HG02884 (cell line): Measurements from ENCODE around the gene ENDOV.

Source experiments
- ATAC-seq: cut with Tn5 transposase; IDR thresholded peaks from one replicate; pipeline ENCODE4 v1.9.1; 2021; ENCODE audit warnings: mild to moderate bottlenecking, moderate library complexity; ENCODE audit not compliant: unreplicated experiment

The ENDOV gene

DNA sequence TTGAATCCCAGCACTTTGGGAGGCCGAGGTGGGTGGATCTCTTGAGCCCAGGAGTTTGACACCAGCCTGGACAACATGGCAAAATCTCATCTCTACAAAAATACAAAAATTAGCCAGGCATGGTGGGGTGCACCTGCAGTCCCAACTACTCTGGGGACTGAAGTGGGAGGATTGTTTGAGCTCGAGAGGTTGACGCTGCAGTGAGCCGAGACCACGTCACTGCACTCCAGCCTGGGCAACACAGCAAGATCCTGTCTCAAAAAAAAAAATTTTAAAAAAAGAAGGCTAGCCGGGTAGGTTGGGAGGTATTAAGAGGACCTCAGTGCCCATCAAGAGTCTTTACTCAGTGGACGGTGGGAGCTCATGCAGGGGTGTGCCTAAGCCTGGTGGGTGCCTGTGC, 65.3 kb downstream of the ENDOV start:
- ATAC-seq: no peak

DNA sequence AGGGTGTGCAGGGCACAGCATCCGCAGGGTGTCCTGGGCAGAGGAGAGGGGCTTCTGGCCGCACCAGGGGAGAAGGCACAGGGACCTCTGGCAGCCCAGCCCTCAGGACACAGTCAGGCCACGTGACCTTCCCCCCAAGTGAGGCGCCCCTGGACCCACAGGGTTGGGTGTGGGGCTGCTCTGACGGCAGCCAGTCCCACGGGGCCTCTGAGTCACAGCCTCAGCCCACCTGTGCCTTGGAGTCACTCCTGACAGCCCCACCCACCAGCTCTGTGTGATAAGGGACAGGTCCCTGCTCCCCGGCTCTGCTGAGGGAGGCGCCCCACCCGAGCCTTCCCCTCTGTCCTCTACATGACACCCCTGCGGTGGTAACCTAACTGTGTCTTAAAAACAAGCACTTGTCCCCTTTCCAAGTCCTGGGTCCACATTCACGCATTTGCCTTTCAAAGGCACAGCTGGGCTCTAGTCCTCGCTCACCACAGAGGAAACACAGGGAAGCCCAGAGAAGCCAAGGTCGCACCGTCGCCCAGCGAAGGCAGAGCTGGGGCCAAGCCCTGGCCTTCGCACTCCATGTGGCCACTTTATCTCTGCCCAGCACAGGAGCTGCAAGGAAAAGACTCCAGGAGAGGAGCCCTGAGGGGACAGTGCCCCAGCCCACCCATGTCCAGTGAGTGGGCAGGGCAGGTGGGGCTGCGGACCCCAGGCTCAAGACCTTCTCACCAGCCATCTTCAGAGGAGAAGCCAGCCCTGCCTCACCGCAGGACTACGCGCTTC, 66.5 kb downstream of the ENDOV start:
- no peak for ATAC-seq

DNA sequence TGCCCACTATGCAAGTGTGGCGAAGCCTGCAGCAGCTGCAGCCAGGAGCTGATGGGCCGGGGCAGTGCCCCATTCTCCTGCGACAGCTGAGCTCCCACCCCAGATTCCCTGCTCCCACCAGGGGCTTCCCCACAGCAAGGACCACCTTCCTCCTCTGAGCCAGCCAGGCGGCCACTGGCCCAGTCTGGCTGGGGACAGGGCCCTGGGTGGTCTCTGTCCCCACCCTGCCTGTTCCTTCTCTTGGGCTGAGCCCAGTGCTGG, 67.0 kb downstream of the ENDOV start:
- ATAC-seq: no peak

DNA sequence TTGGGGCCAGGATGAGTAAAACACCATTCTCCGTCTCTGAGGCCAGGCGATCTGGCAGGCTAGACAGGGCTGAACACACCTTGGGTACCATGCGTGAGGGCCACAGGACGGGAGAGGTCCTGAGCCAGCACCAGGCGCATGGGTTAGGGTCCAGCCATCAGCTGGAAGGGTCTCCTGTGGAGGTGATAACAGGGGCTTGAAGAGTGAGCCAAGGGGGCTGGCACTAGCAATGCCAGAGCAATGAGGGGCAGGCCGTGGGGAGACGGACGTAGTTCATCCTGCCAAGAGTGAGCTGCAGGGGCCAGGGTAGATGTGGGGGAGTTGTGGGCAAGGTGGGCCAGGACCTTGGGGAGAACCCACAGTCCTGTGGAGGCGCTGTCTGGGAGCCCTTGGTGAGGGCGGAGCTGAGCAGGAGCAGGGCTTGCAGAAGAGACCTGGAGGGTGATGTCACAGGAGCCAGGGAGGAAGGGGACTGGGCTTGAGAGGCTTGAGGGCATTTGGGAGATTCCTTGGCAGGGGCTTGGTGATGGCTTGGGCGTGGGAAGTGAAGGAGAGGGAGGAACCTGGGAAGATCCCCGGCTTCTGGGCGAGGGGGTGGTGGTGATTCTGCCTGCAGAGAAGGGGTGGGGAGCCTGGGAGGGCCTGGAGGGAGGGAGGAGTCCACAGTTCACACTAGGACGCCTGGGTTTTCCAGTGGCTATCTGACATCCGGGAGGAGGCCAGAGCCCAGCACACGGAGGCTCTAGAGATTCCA, 67.8 kb downstream of the ENDOV start:
- no peak for ATAC-seq

DNA sequence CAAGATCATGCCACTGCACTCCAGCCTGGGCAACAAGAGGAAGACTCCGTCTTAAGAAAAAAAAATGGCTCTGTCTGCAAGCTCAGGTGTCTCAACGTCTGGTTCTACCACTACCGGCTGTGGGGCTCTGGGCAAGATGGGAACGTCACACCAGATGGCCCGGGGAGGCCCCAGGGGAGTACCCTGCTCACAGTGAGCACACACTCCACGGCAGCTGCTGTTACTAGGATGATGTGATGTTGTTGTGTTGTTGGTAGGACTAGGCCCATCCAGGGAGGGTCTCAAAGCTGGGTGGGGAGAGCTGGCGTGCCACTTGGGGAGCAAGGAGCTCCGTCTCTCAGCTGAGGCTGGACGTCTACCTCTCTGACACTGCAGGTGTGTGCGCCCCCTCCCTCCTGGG, 70.9 kb downstream of the ENDOV start:
- no peak for ATAC-seq

DNA sequence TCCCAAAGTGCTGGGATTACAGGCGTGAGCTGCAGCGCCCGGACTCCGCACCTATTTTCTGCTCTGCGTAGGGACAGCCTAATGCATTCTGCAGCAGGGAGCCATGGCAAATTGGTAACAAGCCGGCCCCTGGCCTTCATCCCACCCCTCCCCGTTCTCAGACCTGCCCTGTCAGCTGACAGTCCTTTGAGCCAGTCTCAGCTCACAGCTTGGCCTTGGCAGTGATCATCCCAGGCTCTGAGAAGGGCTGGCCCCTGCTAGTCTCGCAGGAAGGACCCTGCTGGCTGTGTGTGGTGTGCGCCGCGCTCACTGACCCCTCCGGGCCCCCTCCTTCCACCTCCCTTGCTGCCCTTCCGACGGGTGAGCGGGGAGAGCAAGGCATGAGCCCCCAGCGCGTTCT, 71.7 kb downstream of the ENDOV start:
- no peak for ATAC-seq

DNA sequence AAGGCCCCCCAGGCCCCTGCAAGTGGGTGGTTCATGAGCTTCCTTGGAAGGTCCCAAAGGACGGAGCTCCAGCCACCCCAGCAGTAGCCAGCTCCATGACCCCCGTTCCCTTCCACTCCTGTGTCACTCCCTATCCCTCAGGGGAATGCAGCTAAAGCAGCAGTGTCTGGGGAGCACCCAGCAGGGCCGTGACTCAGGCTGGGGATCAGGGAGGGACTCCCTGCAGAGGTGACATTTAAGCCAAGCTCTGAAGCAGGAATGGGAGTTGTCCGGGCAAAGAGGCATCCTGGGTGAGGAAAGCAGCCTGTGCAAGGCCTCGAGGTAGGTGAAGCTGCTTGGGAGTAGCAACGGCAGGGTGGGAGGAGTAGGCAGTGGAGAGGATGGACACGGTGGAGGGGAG, 72.5 kb downstream of the ENDOV start:
- no peak for ATAC-seq
